Neuronal stem cell (in vitro differentiated cells): ENCODE results near the gene AGAP1.

ENCODE experiments used
- DNase-seq: peaks from one replicate; pipeline ENCODE4 v3.0.0-alpha.2; 2013; ENCODE audit warnings: low spot score
- H2AFZ ChIP-seq: one replicate; pipeline ENCODE4 v1.6.1; 2013; ENCODE audit warnings: mild to moderate bottlenecking, low read length, inconsistent platforms
- H2AK5ac ChIP-seq: 2 replicates; pipeline ENCODE4 v1.6.1; 2013; ENCODE audit warnings: low read depth, mild to moderate bottlenecking, inconsistent platforms, low read length, moderate library complexity, mixed read lengths
- H2BK120ac ChIP-seq: 2 replicates; pipeline ENCODE4 v1.6.1; 2013; ENCODE audit warnings: low read depth, mild to moderate bottlenecking, inconsistent platforms, low read length, moderate library complexity, mixed read lengths
- H2BK12ac ChIP-seq: one replicate; pipeline ENCODE4 v1.6.1; 2013; ENCODE audit warnings: low read length, inconsistent platforms
- H2BK15ac ChIP-seq: 2 replicates; pipeline ENCODE4 v1.6.1; 2013; ENCODE audit warnings: mild to moderate bottlenecking, low read length, inconsistent platforms, mixed read lengths
- H2BK5ac ChIP-seq: one replicate; pipeline ENCODE4 v1.6.1; 2013; ENCODE audit warnings: inconsistent platforms, mild to moderate bottlenecking, low read length, moderate library complexity
- H3K14ac ChIP-seq: one replicate; pipeline ENCODE4 v1.6.1; 2013; ENCODE audit warnings: low read length, inconsistent platforms
- H3K18ac ChIP-seq: 2 replicates; pipeline ENCODE4 v1.6.1; 2013; ENCODE audit warnings: low read length, inconsistent platforms
- H3K23ac ChIP-seq: 2 replicates; pipeline ENCODE4 v1.6.1; 2013; ENCODE audit warnings: low read depth, mild to moderate bottlenecking, mixed read lengths, low read length, inconsistent platforms; ENCODE audit not compliant: poor library complexity
- H3K27ac ChIP-seq: replicated peaks from 3 replicates; pipeline ENCODE4 v1.5.1; 2013; ENCODE audit warnings: low read length, inconsistent platforms
- H3K27me3 ChIP-seq, 3 experiments: 2 replicates each; pipeline ENCODE4 v1.6.1; 2013; ENCODE audit warnings: low read length in 3 of 3, mild to moderate bottlenecking in 2 of 3, inconsistent platforms in 1 of 3, low read depth in 1 of 3, mixed read lengths in 1 of 3, moderate library complexity in 1 of 3; ENCODE audit not compliant: control insufficient read depth in 3 of 3, insufficient read depth in 3 of 3
- H3K36me3 ChIP-seq, 2 donors: replicated peaks in 1 of 2; 2 replicates each; pipeline ENCODE4 v1.6.1; 2013; ENCODE audit warnings: low read length in 2 of 2; ENCODE audit not compliant: control insufficient read depth in 2 of 2, insufficient read depth in 2 of 2
- H3K4ac ChIP-seq: 2 replicates; pipeline ENCODE4 v1.6.1; 2013; ENCODE audit warnings: inconsistent platforms, mild to moderate bottlenecking, low read length, moderate library complexity
- H3K4me1 ChIP-seq, 2 donors: 1 replicate in 1 of 2; 2 replicates in 1 of 2; pipeline ENCODE4 v1.6.1; 2013; ENCODE audit warnings: low read length in 2 of 2, low read depth in 1 of 2; ENCODE audit not compliant: control insufficient read depth in 2 of 2, insufficient read depth in 1 of 2
- H3K4me2 ChIP-seq: one replicate; pipeline ENCODE4 v1.6.1; 2013; ENCODE audit warnings: mild to moderate bottlenecking, low read length, inconsistent platforms; ENCODE audit not compliant: insufficient read depth, poor library complexity, severe bottlenecking
- H3K4me3 ChIP-seq, 2 donors: 2 replicates each; pipeline ENCODE4 v1.5.1; 2013; ENCODE audit warnings: low read length in 2 of 2, mild to moderate bottlenecking in 2 of 2, inconsistent platforms in 1 of 2, moderate library complexity in 1 of 2
- H3K79me1 ChIP-seq: one replicate; pipeline ENCODE4 v1.6.1; 2013; ENCODE audit warnings: low read depth, mild to moderate bottlenecking, inconsistent platforms, low read length, moderate library complexity
- H3K9ac ChIP-seq: one replicate; pipeline ENCODE4 v1.6.1; 2013; ENCODE audit warnings: mild to moderate bottlenecking, low read depth, low read length, inconsistent platforms; ENCODE audit not compliant: poor library complexity
- H3K9me3 ChIP-seq, 2 donors: replicated peaks in 1 of 2; 2 replicates each; pipeline versions ENCODE3 to v1.6.1; 2013; ENCODE audit warnings: low read length in 2 of 2, mild to moderate bottlenecking in 2 of 2, inconsistent platforms in 1 of 2, low read depth in 1 of 2, mixed read lengths in 1 of 2, moderate library complexity in 1 of 2; ENCODE audit not compliant: control insufficient read depth in 2 of 2, insufficient read depth in 1 of 2
- H4K8ac ChIP-seq: one replicate; pipeline ENCODE4 v1.6.1; 2013; ENCODE audit warnings: low read depth, mild to moderate bottlenecking, inconsistent platforms, low read length, moderate library complexity
- H4K91ac ChIP-seq: one replicate; pipeline ENCODE4 v1.6.1; 2013; ENCODE audit warnings: low read length, low read depth, mild to moderate bottlenecking, inconsistent platforms; ENCODE audit not compliant: poor library complexity
- WGBS, 2 donors: extraction: QIAGEN DNeasy Blood & Tissue Kit; methylation state at CpG; one replicate each; pipeline ENCODE4 v1.1.7; 2013; ENCODE audit warnings: missing lambda C conversion rate in 2 of 2, mixed read lengths in 1 of 2; ENCODE audit not compliant: insufficient read length in 2 of 2, insufficient replicate concordance in 1 of 2; ENCODE audit errors: extremely low coverage in 2 of 2; 5-methylcytosine and 5-hydroxymethylcytosine counted together

Gene AGAP1

DNA sequence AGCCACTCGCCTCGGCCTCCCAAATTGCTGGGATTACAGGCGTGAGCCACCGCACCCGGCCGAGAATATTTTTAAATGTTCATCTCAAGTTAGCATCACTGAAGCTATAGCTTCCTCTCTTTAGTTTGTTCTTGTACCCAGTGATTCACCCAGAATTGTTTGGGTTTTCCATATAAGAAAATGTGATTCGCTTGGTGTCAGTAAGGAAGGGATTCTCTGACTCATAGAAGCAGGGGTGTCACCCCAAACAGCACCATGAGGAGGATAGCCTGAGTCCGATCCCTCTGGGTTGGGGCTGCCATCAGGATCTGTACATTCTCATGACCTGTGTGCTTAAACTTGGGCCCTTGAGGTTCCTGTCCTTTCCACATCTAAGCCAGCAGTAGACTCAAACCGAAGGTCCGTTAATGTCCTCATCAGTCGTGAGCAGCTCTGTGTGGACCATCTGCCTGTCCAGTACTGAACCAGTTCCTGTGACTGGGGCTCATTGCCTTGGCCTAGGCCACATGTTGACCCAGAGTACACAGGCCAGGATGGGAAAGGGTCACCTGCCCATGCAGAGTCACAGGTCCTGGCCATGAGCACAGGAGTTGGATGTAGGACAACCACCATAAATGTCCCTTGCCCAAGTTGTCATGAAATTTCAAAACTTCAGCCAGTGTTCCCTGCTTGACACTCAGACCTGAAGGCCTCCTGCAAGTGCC, 362.5 kb downstream of the AGAP1 start:
- H3K4me2 ChIP-seq = no peak overlapping the region
- peaks cover 15 to 43% of the 10 kb centered on the region in 2 donors for H3K4me1 ChIP-seq

GRCh38 chr2:235857598-235857997, 363.8 kb downstream of the AGAP1 start:
- Histone ChIP-seq H3K9ac (no peak overlapping the region), H3K4ac (no peak overlapping the region), H3K14ac (no peak overlapping the region), H4K8ac (no peak overlapping the region), H4K91ac (no peak overlapping the region), H2AK5ac (no peak overlapping the region), H3K4me1 (peaks cover 8 to 31% of the 10 kb centered on the region in 2 donors), H2BK12ac (no peak overlapping the region), H3K4me3 (no peak overlapping the region), H3K23ac (no peak overlapping the region), H3K36me3 (peaks cover 5 to 14% of the 10 kb centered on the region in 2 donors), H3K27me3 (no peaks in the 10 kb centered on the region), H2AFZ (no peak overlapping the region), H3K18ac (no peak overlapping the region), H3K27ac (no peak overlapping the region), H2BK5ac (no peak overlapping the region), H2BK120ac (no peak overlapping the region), H3K9me3 (peaks cover 0 to 1% of the 10 kb centered on the region in 2 donors), H3K4me2 (no peak overlapping the region), H3K79me1 (no peaks in the 10 kb centered on the region), H2BK15ac (no peak overlapping the region)
- no peak for DNase-seq
- no CpG with 5 or more reads among the region's 4 CpGs for WGBS, 2 donors

More for the DNA sequence above, 362.5 kb downstream of the AGAP1 start:
- no peak overlapping the region for H4K91ac ChIP-seq
- peak overlapping the region; percentile 33 for H3K18ac ChIP-seq
- H3K9me3 ChIP-seq = peaks cover 0 to 1% of the 10 kb centered on the region in 2 donors
- no peak overlapping the region for H2BK12ac ChIP-seq
- no peak overlapping the region for H3K27ac ChIP-seq
- H2AFZ ChIP-seq = no peak overlapping the region
- peak overlapping the region; percentile 29 for H4K8ac ChIP-seq
- H2AK5ac ChIP-seq = no peak overlapping the region
- no peak for DNase-seq
- no peak overlapping the region for H2BK120ac ChIP-seq
- WGBS, 2 donors = no CpG with 5 or more reads among the region's 11 CpGs
- H3K36me3 ChIP-seq = peaks cover 5 to 6% of the 10 kb centered on the region in 2 donors
- no peak overlapping the region for H2BK5ac ChIP-seq
- H3K23ac ChIP-seq = peak overlapping the region; percentile 15
- H3K27me3 ChIP-seq = no peaks in the 10 kb centered on the region
- H3K9ac ChIP-seq = no peak overlapping the region
- H3K79me1 ChIP-seq = no peaks in the 10 kb centered on the region
- peak overlapping the region in 1 of 2 donors; percentile 65 for H3K4me3 ChIP-seq
- H2BK15ac ChIP-seq = no peak overlapping the region
- H3K4ac ChIP-seq = no peak overlapping the region
- peak overlapping the region; percentile 6 for H3K14ac ChIP-seq

GRCh38 chr2:235858881-235859280, 365.0 kb downstream of the AGAP1 start:
- Histone ChIP-seq H3K79me1 (no peaks in the 10 kb centered on the region), H2BK12ac (no peak overlapping the region), H3K23ac (no peak overlapping the region), H3K18ac (no peak overlapping the region), H3K4ac (no peak overlapping the region), H3K9ac (no peak overlapping the region), H3K4me2 (no peak overlapping the region), H2BK15ac (no peak overlapping the region), H2BK5ac (no peak overlapping the region), H3K4me3 (no peak overlapping the region), H3K14ac (no peak overlapping the region), H2BK120ac (no peak overlapping the region), H3K27ac (no peak overlapping the region), H3K4me1 (peaks cover 7 to 21% of the 10 kb centered on the region in 2 donors), H3K9me3 (peaks cover 0 to 1% of the 10 kb centered on the region in 2 donors), H3K27me3 (no peaks in the 10 kb centered on the region), H4K91ac (no peak overlapping the region), H2AFZ (no peak overlapping the region), H2AK5ac (no peak overlapping the region), H4K8ac (no peak overlapping the region), H3K36me3 (peaks cover 5 to 16% of the 10 kb centered on the region in 2 donors)
- no peak for DNase-seq
- no CpG with 5 or more reads among the region's 5 CpGs for WGBS, 2 donors

DNA sequence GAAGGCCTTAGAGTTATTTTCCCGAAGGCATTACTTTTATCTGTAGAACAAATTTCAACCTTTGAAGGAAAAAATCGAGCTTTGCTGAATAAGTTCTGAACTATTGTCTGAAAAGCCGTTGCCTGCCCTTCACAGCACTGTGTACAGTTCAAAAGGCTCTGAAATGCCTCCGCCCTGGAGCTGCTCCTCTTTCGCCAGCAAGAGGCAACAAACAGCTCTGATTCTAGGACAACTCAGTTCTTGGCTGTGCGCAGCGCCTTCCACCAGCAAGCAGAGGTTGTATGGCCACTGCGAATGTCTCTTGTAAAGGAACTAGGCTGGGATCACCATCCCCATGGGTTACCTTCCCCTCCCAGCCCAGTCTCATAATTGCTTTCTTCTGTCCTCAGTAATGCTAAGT, 365.8 kb downstream of the AGAP1 start:
- H3K27ac ChIP-seq = no peak overlapping the region

More for the DNA sequence above, 365.8 kb downstream of the AGAP1 start:
- peaks cover 5 to 16% of the 10 kb centered on the region in 2 donors for H3K36me3 ChIP-seq
- H3K14ac ChIP-seq = no peak overlapping the region
- H3K27me3 ChIP-seq = no peaks in the 10 kb centered on the region
- no peak overlapping the region for H2BK15ac ChIP-seq
- H2BK12ac ChIP-seq = no peak overlapping the region
- no peak overlapping the region for H4K91ac ChIP-seq
- no peak overlapping the region for H3K4me2 ChIP-seq
- DNase-seq = no peak
- H3K4ac ChIP-seq = no peak overlapping the region
- H4K8ac ChIP-seq = no peak overlapping the region
- H3K4me1 ChIP-seq = peaks cover 3 to 16% of the 10 kb centered on the region in 2 donors
- no peak overlapping the region for H2BK120ac ChIP-seq
- H2AFZ ChIP-seq = peak overlapping the region; percentile 2
- H2BK5ac ChIP-seq = no peak overlapping the region
- no peak overlapping the region for H3K23ac ChIP-seq
- no peak overlapping the region for H3K9ac ChIP-seq
- no peak overlapping the region for H2AK5ac ChIP-seq
- H3K18ac ChIP-seq = no peak overlapping the region
- H3K9me3 ChIP-seq = peaks cover 0 to 1% of the 10 kb centered on the region in 2 donors
- H3K4me3 ChIP-seq = no peak overlapping the region
- no peaks in the 10 kb centered on the region for H3K79me1 ChIP-seq
- WGBS, 2 donors = no CpG with 5 or more reads among the region's 8 CpGs
